GM21576 (cell line): ENCODE data around the gene DNAH10.
"Not testable (repeated sequence)": the region's sequence is repeated elsewhere in the genome, so short reads cannot be mapped to it uniquely, and the experiment has no call there.

Experiments used
- ATAC-seq: cut with Tn5 transposase; IDR thresholded peaks from one replicate; pipeline ENCODE4 v1.9.1; 2021; ENCODE audit warnings: mild to moderate bottlenecking, moderate library complexity; ENCODE audit not compliant: unreplicated experiment

DNAH10 gene

GRCh38 chr12:123787466-123787865 lies 25.4 kb downstream of the DNAH10 start:
- ATAC-seq = no peak

GRCh38 chr12:123788541-123788940 lies 26.4 kb downstream of the DNAH10 start:
- no peak for ATAC-seq

GRCh38 chr12:123789422-123789821 lies 27.3 kb downstream of the DNAH10 start:
- ATAC-seq = not testable (repeated sequence)

GRCh38 chr12:123790905-123791467 lies 28.9 kb downstream of the DNAH10 start:
- ATAC-seq = no peak

- ATAC-seq = no peak
Observed at GRCh38 chr12:123794027-123794426, 31.9 kb downstream of the DNAH10 start.

- ATAC-seq = no peak
Observed at GRCh38 chr12:123798518-123798917, 36.4 kb downstream of the DNAH10 start.

GRCh38 chr12:123799227-123799626 lies 37.1 kb downstream of the DNAH10 start:
- ATAC-seq = no peak

- no peak for ATAC-seq
Observed at GRCh38 chr12:123801573-123802178, 39.6 kb downstream of the DNAH10 start.

GRCh38 chr12:123805173-123805572 lies 43.1 kb downstream of the DNAH10 start:
- ATAC-seq = no peak

- ATAC-seq = no peak
Observed at GRCh38 chr12:123807002-123807401, 44.9 kb downstream of the DNAH10 start.

GRCh38 chr12:123807670-123808069 lies 45.6 kb downstream of the DNAH10 start:
- ATAC-seq = no peak

- no peak for ATAC-seq
Observed at GRCh38 chr12:123808167-123808566, 46.1 kb downstream of the DNAH10 start.

- no peak for ATAC-seq
Observed at GRCh38 chr12:123813349-123813748, 51.2 kb downstream of the DNAH10 start.

- ATAC-seq = no peak
Observed at GRCh38 chr12:123815968-123816367, 53.9 kb downstream of the DNAH10 start.

GRCh38 chr12:123816896-123817537 lies 54.9 kb downstream of the DNAH10 start:
- ATAC-seq = no peak

GRCh38 chr12:123822804-123823203 lies 60.7 kb downstream of the DNAH10 start:
- no peak for ATAC-seq

GRCh38 chr12:123828120-123828519 lies 66.0 kb downstream of the DNAH10 start:
- ATAC-seq = no peak

- ATAC-seq = no peak
Observed at GRCh38 chr12:123828854-123829547, 66.9 kb downstream of the DNAH10 start.

GRCh38 chr12:123829561-123829960 lies 67.5 kb downstream of the DNAH10 start:
- ATAC-seq = no peak

- ATAC-seq = no peak
Observed at GRCh38 chr12:123830675-123831074, 68.6 kb downstream of the DNAH10 start.

GRCh38 chr12:123832052-123832451 lies 70.0 kb downstream of the DNAH10 start:
- ATAC-seq = no peak

- ATAC-seq = no peak
Observed at GRCh38 chr12:123833830-123834229, 71.7 kb downstream of the DNAH10 start.
